Measurements from ENCODE around the gene SIRT3. TPM values are rescaled to one million over a fixed set of nuclear protein-coding genes. Genes with fewer than 3 reads are reported as not detected.
A peak's percentile ranks its signal among the peaks of the same experiment; 100 is the strongest.
"Not testable (repeated sequence)": the region's sequence is repeated elsewhere in the genome, so short reads cannot be mapped to it uniquely, and the experiment has no call there.

The SIRT3 gene
- total RNA-seq, 1 experiment from 2014 or later, result 13.9 TPM

DNA sequence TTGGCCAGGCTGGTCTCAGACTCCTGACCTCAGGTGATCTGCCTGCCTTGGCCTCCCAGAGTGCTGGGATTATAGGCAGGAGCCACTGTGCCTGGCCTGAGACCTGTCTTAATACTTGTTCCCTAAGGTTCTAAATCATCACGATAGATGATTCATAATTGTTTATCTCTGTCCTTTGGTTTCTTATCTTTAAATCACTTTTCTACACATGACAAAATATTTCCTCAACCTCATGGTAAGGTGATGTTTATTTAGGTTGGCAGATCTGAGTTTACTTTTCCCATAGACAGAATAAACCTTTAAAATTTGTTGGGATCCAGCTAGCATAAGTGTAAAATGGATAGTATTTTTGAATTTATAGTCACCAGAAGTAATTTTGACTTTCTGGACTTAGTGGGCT lies 4.2 kb upstream of the SIRT3 start:
- H3K9ac ChIP-seq (ENCODE audit: extremely low read depth, insufficient read length, low read length), result no peak overlapping the region
- Mint-ChIP-seq H3K4me3 (no peak overlapping the region), H3K27ac (no peak overlapping the region), H3K9me3 (no peaks in the 10 kb centered on the region; a peak in 1 of 5 replicates), H3K36me3 (ENCODE audit: insufficient read depth in 1 of 3, low read depth in 3 of 3) (peaks cover 25 to 55% (median 37%) of the 10 kb centered on the region in 3 experiments; a peak in 6 of 7 replicates), H3K27me3 (ENCODE audit: low read depth) (no peaks in the 10 kb centered on the region; the same call in 1 of the 2 replicates), H3K4me1 (peaks cover 9 to 14% of the 10 kb centered on the region in 2 experiments)
- H2BK12ac ChIP-seq (ENCODE audit: insufficient read length, low read depth, low read length), result no peak overlapping the region
- no peak overlapping the region for H3T11ph ChIP-seq (ENCODE audit: low read length)
- H3K27me3 ChIP-seq (ENCODE audit: insufficient read depth, low read length), result no peaks in the 10 kb centered on the region
- H3K18ac ChIP-seq (ENCODE audit: insufficient read length, low read depth, low read length), result no peak overlapping the region
- H2BK5ac ChIP-seq (ENCODE audit: insufficient read length, low read length), result no peak overlapping the region
- no peak overlapping the region for H4K8ac ChIP-seq (replicated peaks; ENCODE audit: insufficient read length, low read depth, low read length)
- H3K23ac ChIP-seq (ENCODE audit: insufficient read length, low read depth, low read length), result no peak overlapping the region
- H2AK5ac ChIP-seq (ENCODE audit: insufficient read length, low read length), result no peak overlapping the region
- no peaks in the 10 kb centered on the region for H4K20me1 ChIP-seq (ENCODE audit: control insufficient read depth, insufficient read depth, insufficient read length)
- H2BK120ac ChIP-seq (ENCODE audit: low read depth, low read length, poor library complexity, severe bottlenecking), result no peak overlapping the region
- H2BK20ac ChIP-seq (ENCODE audit: low read depth, low read length, poor library complexity, severe bottlenecking), result no peak overlapping the region
- no CpG with 5 or more reads among the region's 1 CpG for WGBS (ENCODE audit: extremely low coverage, insufficient read length, low lambda C conversion rate)
- no peak overlapping the region for H3K56ac ChIP-seq (ENCODE audit: insufficient read length, low read depth, low read length)
- H3K79me1 ChIP-seq (ENCODE audit: insufficient read depth, low read depth, low read length, poor library complexity, severe bottlenecking), result peaks cover 11% of the 10 kb centered on the region
- H3K14ac ChIP-seq (ENCODE audit: insufficient read depth, low read length), result no peak overlapping the region
- TF ChIP-seq, protein P1, sequence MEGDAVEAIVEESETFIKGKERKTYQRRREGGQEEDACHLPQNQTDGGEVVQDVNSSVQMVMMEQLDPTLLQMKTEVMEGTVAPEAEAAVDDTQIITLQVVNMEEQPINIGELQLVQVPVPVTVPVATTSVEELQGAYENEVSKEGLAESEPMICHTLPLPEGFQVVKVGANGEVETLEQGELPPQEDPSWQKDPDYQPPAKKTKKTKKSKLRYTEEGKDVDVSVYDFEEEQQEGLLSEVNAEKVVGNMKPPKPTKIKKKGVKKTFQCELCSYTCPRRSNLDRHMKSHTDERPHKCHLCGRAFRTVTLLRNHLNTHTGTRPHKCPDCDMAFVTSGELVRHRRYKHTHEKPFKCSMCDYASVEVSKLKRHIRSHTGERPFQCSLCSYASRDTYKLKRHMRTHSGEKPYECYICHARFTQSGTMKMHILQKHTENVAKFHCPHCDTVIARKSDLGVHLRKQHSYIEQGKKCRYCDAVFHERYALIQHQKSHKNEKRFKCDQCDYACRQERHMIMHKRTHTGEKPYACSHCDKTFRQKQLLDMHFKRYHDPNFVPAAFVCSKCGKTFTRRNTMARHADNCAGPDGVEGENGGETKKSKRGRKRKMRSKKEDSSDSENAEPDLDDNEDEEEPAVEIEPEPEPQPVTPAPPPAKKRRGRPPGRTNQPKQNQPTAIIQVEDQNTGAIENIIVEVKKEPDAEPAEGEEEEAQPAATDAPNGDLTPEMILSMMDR (conservative IDR thresholded peaks at IDR 0.05), result no peak
- H3K4ac ChIP-seq (ENCODE audit: low read depth, low read length), result no peak overlapping the region
- H3K27ac ChIP-seq (ENCODE audit: insufficient read length, low read depth, low read length), result no peak overlapping the region
- H2BK15ac ChIP-seq (ENCODE audit: low read depth, low read length), result no peak overlapping the region
- H3K79me2 ChIP-seq (ENCODE audit: insufficient read depth, low read length), result peaks cover 6% of the 10 kb centered on the region; the same call in 1 of the 2 replicates
- H4K91ac ChIP-seq (ENCODE audit: insufficient read length, low read depth, low read length), result no peak overlapping the region
- H3K23me2 ChIP-seq (ENCODE audit: insufficient read length, low read depth, low read length, poor library complexity, severe bottlenecking), result peaks cover 6% of the 10 kb centered on the region
- no peaks in the 10 kb centered on the region for H3K9me3 ChIP-seq (ENCODE audit: control insufficient read depth, low read depth, low read length)
- no peak overlapping the region for H3K4me2 ChIP-seq (ENCODE audit: insufficient read depth, insufficient read length, low read length)
- no peak overlapping the region for H4K5ac ChIP-seq (ENCODE audit: insufficient read length, low read depth, low read length)
- no peak overlapping the region for H2AFZ ChIP-seq (ENCODE audit: low read length)
- no peaks in the 10 kb centered on the region; the same call in 1 of the 2 replicates for H3K4me1 ChIP-seq (ENCODE audit: insufficient read depth, low read length)
- DNase-seq, result no peak

DNA sequence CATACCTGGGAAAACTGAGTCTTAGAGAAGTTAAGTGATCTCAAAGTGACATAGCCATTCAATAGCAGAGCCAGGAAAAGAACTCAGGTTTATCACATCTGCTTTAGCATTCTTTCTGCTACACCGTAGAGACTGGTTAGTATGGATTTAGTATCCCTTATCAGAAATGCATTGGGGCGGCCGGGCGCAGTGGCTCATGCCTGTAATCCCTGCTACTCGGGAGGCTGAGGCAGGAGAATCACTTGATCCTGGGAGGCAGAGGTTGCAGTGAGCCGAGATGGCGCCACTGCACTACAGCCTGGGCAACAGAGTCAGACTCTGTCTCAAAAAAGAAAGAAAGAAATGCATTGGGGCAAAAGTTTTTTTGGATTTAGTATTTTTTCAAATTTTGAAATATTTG lies 2.2 kb upstream of the SIRT3 start:
- not testable (repeated sequence) for H2BK15ac ChIP-seq (ENCODE audit: low read depth, low read length); H3K4ac ChIP-seq (ENCODE audit: low read depth, low read length); H2BK5ac ChIP-seq (ENCODE audit: insufficient read length, low read length); H2BK120ac ChIP-seq (ENCODE audit: low read depth, low read length, poor library complexity, severe bottlenecking); H2BK12ac ChIP-seq (ENCODE audit: insufficient read length, low read depth, low read length); H3K9ac ChIP-seq (ENCODE audit: extremely low read depth, insufficient read length, low read length); H3K79me1 ChIP-seq (ENCODE audit: insufficient read depth, low read depth, low read length, poor library complexity, severe bottlenecking); H2AK5ac ChIP-seq (ENCODE audit: insufficient read length, low read length); H3K27me3 ChIP-seq (ENCODE audit: insufficient read depth, low read length); H4K20me1 ChIP-seq (ENCODE audit: control insufficient read depth, insufficient read depth, insufficient read length); H3K23ac ChIP-seq (ENCODE audit: insufficient read length, low read depth, low read length); H3K56ac ChIP-seq (ENCODE audit: insufficient read length, low read depth, low read length); H2AFZ ChIP-seq (ENCODE audit: low read length); H3K9me3 Mint-ChIP-seq; H3K79me2 ChIP-seq (ENCODE audit: insufficient read depth, low read length); H3K9me3 ChIP-seq (ENCODE audit: control insufficient read depth, low read depth, low read length); H3K27ac ChIP-seq (ENCODE audit: insufficient read length, low read depth, low read length); H3K27me3 Mint-ChIP-seq (ENCODE audit: low read depth); H3K23me2 ChIP-seq (ENCODE audit: insufficient read length, low read depth, low read length, poor library complexity, severe bottlenecking); H3K4me1 ChIP-seq (ENCODE audit: insufficient read depth, low read length); H3T11ph ChIP-seq (ENCODE audit: low read length); DNase-seq; H3K27ac Mint-ChIP-seq; H4K91ac ChIP-seq (ENCODE audit: insufficient read length, low read depth, low read length); H3K4me2 ChIP-seq (ENCODE audit: insufficient read depth, insufficient read length, low read length); H3K14ac ChIP-seq (ENCODE audit: insufficient read depth, low read length); H4K5ac ChIP-seq (ENCODE audit: insufficient read length, low read depth, low read length); H2BK20ac ChIP-seq (ENCODE audit: low read depth, low read length, poor library complexity, severe bottlenecking); H3K18ac ChIP-seq (ENCODE audit: insufficient read length, low read depth, low read length); H4K8ac ChIP-seq (replicated peaks; ENCODE audit: insufficient read length, low read depth, low read length)
- Mint-ChIP-seq H3K4me1 (peaks cover 9 to 18% of the 10 kb centered on the region in 2 experiments), H3K4me3 (peak overlapping the region; percentile 95 to 96; a peak in 3 of 5 replicates), H3K36me3 (ENCODE audit: insufficient read depth in 1 of 3, low read depth in 3 of 3) (peaks cover 18 to 38% (median 24%) of the 10 kb centered on the region in 3 experiments; a peak in 6 of 7 replicates)
- no CpG with 5 or more reads among the region's 7 CpGs for WGBS (ENCODE audit: extremely low coverage, insufficient read length, low lambda C conversion rate)

Data from H9 (cell line).